CD4-positive, alpha-beta T cell treated with Interferon gamma for 1 hour (primary cell): ENCODE results near the gene SPATA20.

ENCODE experiments used
- DNase-seq: peaks from one replicate; pipeline ENCODE4 v3.0.0-alpha.2; 2020

Gene SPATA20

GRCh38 chr17:50581316-50581715 lies 34.3 kb downstream of the SPATA20 start:
- no peak for DNase-seq

- DNase-seq: no peak
Measured at GRCh38 chr17:50582741-50583140, 35.8 kb downstream of the SPATA20 start.

- DNase-seq: no peak
Measured at GRCh38 chr17:50583641-50584040, 36.7 kb downstream of the SPATA20 start.

GRCh38 chr17:50584116-50584515 lies 37.1 kb downstream of the SPATA20 start:
- DNase-seq: no peak

- no peak for DNase-seq
Measured at GRCh38 chr17:50584749-50585148, 37.8 kb downstream of the SPATA20 start.

GRCh38 chr17:50585346-50585745 lies 38.4 kb downstream of the SPATA20 start:
- no peak for DNase-seq

- no peak for DNase-seq
Measured at GRCh38 chr17:50585891-50586290, 38.9 kb downstream of the SPATA20 start.

GRCh38 chr17:50586421-50587247 lies 39.7 kb downstream of the SPATA20 start:
- no peak for DNase-seq

GRCh38 chr17:50587571-50587970 lies 40.6 kb downstream of the SPATA20 start:
- no peak for DNase-seq

GRCh38 chr17:50588391-50589049 lies 41.5 kb downstream of the SPATA20 start:
- DNase-seq: no peak

- DNase-seq: no peak
Measured at GRCh38 chr17:50589095-50589705, 42.2 kb downstream of the SPATA20 start.

- DNase-seq: no peak
Measured at GRCh38 chr17:50590946-50591737, 44.2 kb downstream of the SPATA20 start.

GRCh38 chr17:50593321-50593720 lies 46.3 kb downstream of the SPATA20 start:
- DNase-seq: no peak

- DNase-seq: no peak
Measured at GRCh38 chr17:50594128-50594823, 47.3 kb downstream of the SPATA20 start.

GRCh38 chr17:50594892-50595291 lies 47.9 kb downstream of the SPATA20 start:
- no peak for DNase-seq

GRCh38 chr17:50596191-50597037 lies 49.4 kb downstream of the SPATA20 start:
- no peak for DNase-seq

GRCh38 chr17:50598487-50598886 lies 51.5 kb downstream of the SPATA20 start:
- DNase-seq: no peak

GRCh38 chr17:50599606-50600005 lies 52.6 kb downstream of the SPATA20 start:
- no peak for DNase-seq

GRCh38 chr17:50601823-50602375 lies 54.9 kb downstream of the SPATA20 start:
- DNase-seq: no peak

GRCh38 chr17:50602836-50603235 lies 55.9 kb downstream of the SPATA20 start:
- DNase-seq: no peak

GRCh38 chr17:50603340-50603739 lies 56.4 kb downstream of the SPATA20 start:
- DNase-seq: no peak
